GM18867 (cell line): ENCODE measurements around the gene SSPN.
"Not testable (repeated sequence)": the region's sequence is repeated elsewhere in the genome, so short reads cannot be mapped to it uniquely, and the experiment has no call there.

Experiments used
- ATAC-seq: cut with Tn5 transposase; IDR thresholded peaks from one replicate; pipeline ENCODE4 v1.9.1; 2021; ENCODE audit warnings: mild to moderate bottlenecking, moderate library complexity; ENCODE audit not compliant: unreplicated experiment

The SSPN gene

GRCh38 chr12:26226629-26227360 lies 31.4 kb downstream of the SSPN start:
- no peak for ATAC-seq

- ATAC-seq: no peak
Observed at GRCh38 chr12:26227361-26227745, 32.0 kb downstream of the SSPN start.

- no peak for ATAC-seq
Observed at GRCh38 chr12:26229910-26230309, 34.5 kb downstream of the SSPN start.

- no peak for ATAC-seq
Observed at GRCh38 chr12:26231470-26231869, 36.1 kb downstream of the SSPN start.

GRCh38 chr12:26231921-26232320 lies 36.5 kb downstream of the SSPN start:
- ATAC-seq: no peak

- no peak for ATAC-seq
Observed at GRCh38 chr12:26233631-26234030, 38.3 kb downstream of the SSPN start.

DNA sequence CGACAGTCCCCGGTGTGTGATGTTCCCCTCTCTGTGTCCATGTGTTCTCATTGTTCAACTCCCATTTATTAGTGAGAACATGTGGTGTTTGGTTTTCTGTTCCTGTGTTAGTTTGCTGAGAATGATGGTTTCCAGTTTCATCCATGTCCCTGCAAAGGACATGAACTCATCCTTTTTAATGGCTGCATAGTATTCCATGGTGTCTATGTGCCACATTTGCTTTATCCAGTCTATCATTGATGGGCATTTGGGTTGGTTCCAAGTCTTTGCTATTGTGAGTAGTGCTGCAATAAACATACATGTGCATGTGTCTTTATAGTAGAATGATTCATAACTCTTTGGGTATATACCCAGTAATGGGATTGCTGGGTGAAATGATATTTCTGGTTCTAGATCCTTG lies 40.1 kb downstream of the SSPN start:
- ATAC-seq: not testable (repeated sequence)

DNA sequence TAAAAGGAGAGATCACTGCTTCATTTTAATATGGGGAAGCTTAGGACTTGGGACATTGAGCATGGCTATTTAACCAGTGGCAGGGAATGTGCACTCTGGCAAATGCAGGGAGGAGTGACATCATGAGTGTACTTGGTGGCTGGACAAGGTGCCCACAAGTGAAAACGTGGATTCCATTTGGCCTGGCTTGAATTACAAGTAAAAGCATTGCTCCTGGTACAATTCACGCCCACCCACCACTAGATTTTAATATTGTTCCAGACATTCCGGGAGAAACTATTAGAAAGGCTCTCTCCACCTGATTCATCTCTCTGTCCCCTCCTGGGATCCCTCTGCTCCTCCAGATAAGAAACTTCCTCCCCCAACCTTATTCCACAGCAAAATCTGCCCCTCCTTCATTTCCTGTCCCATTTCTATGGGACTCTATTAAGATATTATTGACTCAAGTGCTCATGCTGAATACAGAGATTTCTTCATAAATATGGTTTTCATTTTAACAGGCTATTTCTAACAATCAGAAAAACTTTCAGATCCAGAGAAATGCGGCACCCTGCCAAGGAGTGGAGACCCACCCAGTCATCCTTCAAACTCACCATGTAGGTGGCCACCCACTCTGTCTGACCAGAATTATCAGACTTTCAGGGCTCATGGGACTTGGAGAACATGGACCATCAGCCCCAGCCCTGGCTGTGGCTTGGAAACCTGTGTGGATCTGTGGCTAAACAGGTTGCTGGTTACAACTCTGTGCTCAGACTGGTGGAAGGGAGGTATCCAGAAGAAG lies 43.2 kb downstream of the SSPN start:
- no peak for ATAC-seq

DNA sequence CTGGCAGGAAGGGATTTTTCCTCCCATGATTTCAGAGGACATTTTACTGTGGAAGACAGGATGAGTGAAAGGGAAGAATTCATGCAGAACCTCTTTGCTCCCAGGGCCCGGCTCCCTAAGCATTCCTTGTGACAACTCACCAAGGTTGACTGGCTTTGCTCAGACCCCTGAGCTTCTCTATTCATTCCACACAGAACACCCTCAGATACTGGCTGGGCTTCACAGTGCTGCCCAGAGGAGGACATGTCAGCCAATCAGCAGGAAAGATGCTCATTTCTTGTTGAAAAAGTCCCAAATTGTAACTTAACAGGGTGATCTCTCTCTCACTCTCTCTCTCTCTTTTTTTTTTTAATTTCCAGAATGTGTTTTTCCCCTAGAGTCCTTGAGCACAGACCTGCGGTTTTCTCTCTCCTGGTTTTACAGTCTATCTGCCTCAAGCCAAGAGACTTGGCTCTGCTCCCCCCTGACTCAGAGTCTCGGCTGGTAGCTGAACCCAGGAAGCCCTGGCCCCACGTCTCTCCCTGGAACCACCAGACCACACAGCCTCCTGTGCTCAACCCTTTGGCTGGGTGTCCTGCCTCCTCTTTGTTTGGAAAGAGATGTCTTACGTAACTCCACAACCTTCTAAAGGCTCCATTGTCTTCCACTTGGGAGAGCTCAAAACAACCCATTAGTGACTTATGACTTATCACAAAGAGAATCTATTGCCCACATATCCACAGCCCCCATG lies 43.9 kb downstream of the SSPN start:
- ATAC-seq: no peak

GRCh38 chr12:26239852-26240815 lies 44.8 kb downstream of the SSPN start:
- ATAC-seq: no peak

GRCh38 chr12:26241080-26241479 lies 45.7 kb downstream of the SSPN start:
- no peak for ATAC-seq

DNA sequence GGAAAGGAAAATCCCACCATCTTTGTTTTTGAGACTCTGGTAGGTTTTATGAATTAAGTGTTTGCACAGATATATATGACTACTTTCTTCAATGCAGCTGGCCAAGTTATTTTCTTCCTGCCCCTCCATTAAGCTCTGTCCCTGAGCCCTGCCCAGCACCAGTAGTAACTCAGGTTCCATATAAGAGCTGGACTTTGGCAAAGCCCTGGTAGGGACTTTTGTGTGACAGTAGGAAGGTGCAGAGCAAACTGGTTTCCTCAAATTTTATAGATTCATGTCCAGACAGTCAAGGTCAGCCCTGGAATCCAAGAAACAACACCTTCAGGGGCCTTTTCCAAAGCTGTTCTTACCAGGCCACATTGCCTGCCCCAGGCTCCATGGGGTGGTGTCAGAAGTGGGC lies 47.3 kb downstream of the SSPN start:
- no peak for ATAC-seq

GRCh38 chr12:26244503-26244902 lies 49.1 kb downstream of the SSPN start:
- ATAC-seq: no peak

DNA sequence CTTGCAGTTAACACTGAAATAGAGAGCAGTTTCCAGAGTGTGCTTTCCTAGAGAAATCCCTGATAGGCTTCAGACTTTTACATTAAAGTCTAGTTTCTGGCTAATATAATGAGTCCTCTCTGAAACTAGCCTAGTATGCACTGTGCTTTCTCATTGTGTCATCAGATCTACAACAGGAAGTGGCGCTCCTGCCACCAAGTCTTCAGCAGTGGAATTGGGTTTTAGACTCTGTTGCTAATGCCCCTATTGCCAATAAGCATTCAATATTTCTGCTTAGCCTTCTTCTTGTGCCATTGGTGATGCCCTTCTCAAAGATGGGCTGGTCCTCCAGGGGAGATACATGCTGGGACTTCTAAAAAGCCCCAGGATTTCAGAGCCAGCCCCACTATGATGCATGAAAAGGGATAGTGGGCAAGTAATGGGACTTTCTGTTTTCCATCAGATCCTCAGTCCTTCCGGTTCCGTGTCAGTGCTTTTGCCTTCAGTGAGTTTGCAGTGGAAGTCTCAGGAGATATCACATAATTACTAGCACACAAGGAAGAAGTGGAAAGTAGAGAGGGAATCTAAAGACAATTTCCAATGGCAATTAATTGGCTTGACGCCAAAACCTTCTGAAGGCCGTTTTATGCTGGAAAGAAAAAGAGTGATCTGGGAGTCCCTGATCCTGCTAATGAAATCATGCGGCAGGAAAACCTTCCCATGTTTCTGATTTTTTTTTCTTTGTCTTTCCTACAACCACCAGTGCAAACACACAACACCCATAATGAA lies 50.0 kb downstream of the SSPN start:
- no peak for ATAC-seq

DNA sequence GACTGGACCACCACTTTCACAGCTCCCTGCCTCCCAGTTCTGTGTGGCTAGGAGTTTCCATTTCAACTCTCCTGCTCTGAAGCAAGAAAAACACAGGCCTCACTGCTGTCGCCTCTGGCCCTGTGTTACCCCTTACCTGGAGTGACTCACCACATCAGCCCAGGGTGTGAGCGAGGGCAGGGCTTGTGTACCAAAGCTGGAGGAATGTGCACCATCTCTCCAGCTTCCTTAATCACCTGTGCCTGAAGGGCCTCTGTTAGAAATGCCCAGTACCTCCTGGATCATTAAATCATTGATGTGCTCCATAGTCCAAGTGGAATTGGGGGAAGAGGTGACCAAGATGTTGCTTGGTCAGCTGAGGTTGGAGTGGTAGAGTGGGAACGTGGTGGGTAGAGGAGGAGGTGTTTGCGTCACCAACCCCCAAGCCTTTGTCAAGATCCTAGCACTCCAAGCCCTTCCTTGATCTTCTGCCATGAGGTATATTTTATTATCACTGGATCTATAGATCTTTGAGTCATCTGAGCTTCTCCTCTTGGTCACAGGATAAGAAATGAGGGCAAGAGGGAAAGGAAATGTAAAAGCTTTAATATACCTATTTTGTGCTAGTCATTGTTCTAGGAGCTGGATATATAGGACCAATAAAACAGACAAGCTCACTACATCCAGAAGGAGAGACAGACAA lies 51.3 kb downstream of the SSPN start:
- no peak for ATAC-seq

GRCh38 chr12:26247873-26248272 lies 52.5 kb downstream of the SSPN start:
- ATAC-seq: no peak

GRCh38 chr12:26250801-26251200 lies 55.4 kb downstream of the SSPN start:
- ATAC-seq: no peak

DNA sequence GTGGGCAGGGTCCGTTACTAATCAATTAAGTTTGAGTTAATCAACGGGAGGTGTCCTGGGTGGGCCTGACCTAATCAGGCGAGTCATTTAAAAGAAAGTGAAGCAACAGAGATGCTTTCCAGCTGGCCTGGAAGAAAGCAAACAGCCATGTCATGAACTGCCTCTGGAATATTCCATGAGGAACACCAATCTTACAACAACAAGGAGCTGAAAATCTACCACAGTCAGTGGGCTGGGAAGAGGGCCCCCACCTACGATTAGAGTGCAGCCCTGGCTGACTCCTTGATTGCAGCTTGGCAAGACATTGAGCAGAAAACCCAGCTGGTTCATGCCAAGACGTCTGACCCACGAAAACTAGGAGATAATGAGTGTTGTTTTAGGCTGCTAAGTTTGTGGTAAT lies 56.2 kb downstream of the SSPN start:
- no peak for ATAC-seq

DNA sequence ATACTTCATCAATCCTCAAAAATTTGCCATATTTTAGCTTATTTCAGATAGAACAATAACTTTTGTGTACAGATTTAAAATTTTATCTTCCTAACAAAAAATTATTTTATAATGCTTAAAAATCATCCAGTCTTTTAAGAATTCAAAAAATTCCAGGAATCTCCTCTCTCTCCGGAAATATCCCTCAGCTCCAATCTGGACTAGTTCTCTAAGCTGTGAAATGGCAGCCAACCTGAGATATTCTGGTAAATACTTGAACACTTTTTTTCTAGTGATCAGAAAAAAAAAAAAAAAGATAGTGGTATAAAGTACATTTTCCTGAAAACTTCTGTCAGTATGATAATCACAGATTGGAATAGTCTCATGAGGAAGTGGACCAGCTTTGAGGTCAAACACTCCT lies 57.6 kb downstream of the SSPN start:
- ATAC-seq: no peak
